ENCODE data around the gene UBR1. TPM values are rescaled to one million over a fixed set of nuclear protein-coding genes. Genes with fewer than 3 reads are reported as not detected.

The UBR1 gene
- total RNA-seq, 2 donors from 2014 or later, result 36.5 to 39.1 TPM

DNA sequence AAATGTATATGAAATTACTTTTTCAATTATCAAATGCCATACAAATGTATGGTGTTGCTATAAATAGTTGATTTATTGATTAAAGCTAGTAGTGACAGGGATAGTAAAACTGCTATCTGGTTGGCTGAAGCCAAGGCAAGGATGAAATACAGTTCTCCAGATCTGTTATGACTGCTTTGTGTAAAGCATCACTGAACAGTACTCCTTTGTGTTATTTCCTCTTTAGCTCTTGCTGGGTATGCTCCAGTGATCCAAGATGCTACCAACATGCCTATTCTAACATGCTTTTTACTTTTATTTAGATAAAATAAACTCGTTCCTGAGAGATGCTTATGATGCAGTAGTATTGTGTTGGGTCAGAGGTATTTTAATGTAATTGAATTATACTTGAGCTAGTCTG is 12.4 kb upstream of the UBR1 start:
- DNase-seq (ENCODE audit: low spot score), result no peak
- intact Hi-C loops (cut with DNase I), result no loop called here

- intact Hi-C loops (cut with DNase I), result no loop called here
- DNase-seq (ENCODE audit: low spot score), result no peak
Measured at GRCh38 chr15:43111354-43111753, 5.5 kb upstream of the UBR1 start.

DNA sequence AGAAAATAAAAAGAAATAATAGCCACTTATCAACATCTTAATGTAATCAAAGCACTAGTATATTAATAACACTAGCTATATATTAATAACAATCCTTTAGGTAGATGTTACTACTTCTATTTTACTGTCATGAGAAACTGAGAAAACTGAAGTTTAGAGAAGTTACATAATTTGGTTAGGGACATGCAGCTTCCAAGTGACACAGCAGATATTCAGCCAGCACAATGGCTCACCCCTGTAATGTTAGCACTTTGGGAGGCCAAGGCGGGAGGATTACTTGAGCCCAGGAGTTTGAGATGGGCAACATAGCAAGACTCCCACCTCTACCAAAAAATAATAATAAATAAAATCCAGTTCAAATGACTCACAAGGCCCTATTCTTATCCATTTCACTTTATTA is 1.9 kb upstream of the UBR1 start:
- DNase-seq (ENCODE audit: low spot score), result no peak
- intact Hi-C loops (cut with DNase I), result no loop called here

- intact Hi-C loops (cut with DNase I), result no loop called here
- DNase-seq (ENCODE audit: low spot score), result no peak
Measured at GRCh38 chr15:43106486-43106829, 620 bp upstream of the UBR1 start.

GRCh38 chr15:43105077-43105736 is 631 bp downstream of the UBR1 start:
- intact Hi-C loops (cut with DNase I), result no loop called here
- no peak for DNase-seq (ENCODE audit: low spot score)

- DNase-seq (ENCODE audit: low spot score), result no peak
- intact Hi-C loops (cut with DNase I), result no loop called here
Measured at GRCh38 chr15:43104426-43104825, 1.4 kb downstream of the UBR1 start.

DNA sequence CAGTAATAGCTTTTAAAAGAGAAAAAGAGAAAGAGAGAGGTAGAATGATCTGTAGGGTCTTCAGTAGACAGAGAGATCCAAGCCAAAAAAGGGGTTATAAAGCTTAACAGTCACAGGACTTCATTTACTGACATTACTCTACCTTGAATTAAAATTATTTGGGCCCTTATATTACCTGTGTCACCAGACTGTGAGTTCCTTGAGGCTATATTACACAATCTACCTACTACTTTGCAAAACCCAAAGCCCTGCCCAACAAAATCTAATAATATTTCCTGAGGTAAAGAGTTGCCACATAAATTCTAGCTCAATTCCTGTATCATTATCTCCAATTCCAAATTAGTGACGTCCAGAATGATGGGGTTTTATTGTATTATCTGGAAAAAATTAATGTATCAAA is 1.9 kb downstream of the UBR1 start:
- no peak for DNase-seq (ENCODE audit: low spot score)
- intact Hi-C loops (cut with DNase I), result no loop called here

DNA sequence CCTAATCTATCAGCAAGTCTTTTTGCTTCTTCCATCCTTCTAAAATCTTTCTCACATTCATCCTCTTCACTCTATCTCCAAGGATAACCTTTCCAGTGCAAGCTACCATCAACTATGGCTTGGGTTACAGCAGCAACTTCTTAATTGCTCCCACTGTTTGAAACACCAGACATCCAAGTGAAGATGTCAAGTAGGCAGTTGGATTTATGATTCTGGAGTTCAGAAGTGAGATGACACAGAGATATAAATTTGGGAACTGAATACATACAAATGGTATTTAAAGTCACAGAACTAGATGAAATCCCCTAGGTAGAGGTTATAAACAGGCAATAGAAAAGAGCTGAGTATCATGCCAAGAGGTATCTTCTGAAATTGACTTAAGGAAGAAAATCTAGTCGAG is 3.7 kb downstream of the UBR1 start:
- intact Hi-C loops (cut with DNase I), result no loop called here
- no peak for DNase-seq (ENCODE audit: low spot score)

- no peak for DNase-seq (ENCODE audit: low spot score)
- intact Hi-C loops (cut with DNase I), result no loop called here
Measured at GRCh38 chr15:43100971-43101370, 4.9 kb downstream of the UBR1 start.

DNA sequence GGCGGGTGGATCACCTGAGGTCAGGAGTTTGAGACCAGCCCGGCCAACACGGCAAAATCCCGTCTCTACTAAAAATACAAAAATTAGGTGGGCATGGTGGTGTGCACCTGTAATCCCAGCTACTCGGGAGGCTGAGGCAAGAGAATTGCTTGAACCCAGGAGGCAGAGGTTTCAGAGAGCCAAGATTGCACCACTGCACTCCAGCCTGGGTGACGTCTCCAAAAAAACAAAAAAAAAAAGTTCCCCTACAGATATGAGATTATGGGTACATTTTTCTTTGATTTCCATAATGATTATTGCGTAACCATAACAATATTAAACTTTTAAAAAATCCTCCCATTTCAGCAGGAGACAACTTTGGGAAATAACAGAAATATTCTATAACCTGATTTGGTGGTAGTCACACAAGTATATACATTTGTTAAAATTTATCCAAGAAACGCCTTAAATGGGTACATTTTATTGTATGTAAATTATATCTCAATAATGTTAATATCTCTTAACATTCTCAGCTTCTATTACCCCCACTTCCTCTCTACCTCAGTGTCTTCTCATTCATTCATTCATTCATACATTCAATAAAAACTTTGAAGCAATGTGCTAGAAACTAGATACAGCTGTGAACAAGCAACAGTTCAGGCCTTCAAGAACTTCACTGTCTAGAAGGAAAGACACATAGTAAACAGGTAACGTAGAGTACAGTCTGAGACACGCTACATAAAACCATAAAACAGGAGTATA is 6.6 kb downstream of the UBR1 start:
- intact Hi-C loops (cut with DNase I), result no loop called here
- DNase-seq (ENCODE audit: low spot score), result no peak

- intact Hi-C loops (cut with DNase I), result no loop called here
- no peak for DNase-seq (ENCODE audit: low spot score)
Measured at GRCh38 chr15:43096411-43096810, 9.4 kb downstream of the UBR1 start.

GRCh38 chr15:43095708-43096347 is 10.0 kb downstream of the UBR1 start:
- DNase-seq (ENCODE audit: low spot score), result no peak
- intact Hi-C loops (cut with DNase I), result no loop called here

- DNase-seq (ENCODE audit: low spot score), result no peak
- intact Hi-C loops (cut with DNase I), result no loop called here
Measured at GRCh38 chr15:43095243-43095642, 10.6 kb downstream of the UBR1 start.

- intact Hi-C loops (cut with DNase I), result no loop called here
- DNase-seq (ENCODE audit: low spot score), result no peak
Measured at GRCh38 chr15:43094416-43095030, 11.3 kb downstream of the UBR1 start.

GRCh38 chr15:43093026-43093425 is 12.8 kb downstream of the UBR1 start:
- intact Hi-C loops (cut with DNase I), result no loop called here
- no peak for DNase-seq (ENCODE audit: low spot score)

GRCh38 chr15:43091859-43092258 is 14.0 kb downstream of the UBR1 start:
- intact Hi-C loops (cut with DNase I), result no loop called here
- DNase-seq (ENCODE audit: low spot score), result no peak

GRCh38 chr15:43086551-43086950 is 19.3 kb downstream of the UBR1 start:
- no peak for DNase-seq (ENCODE audit: low spot score)
- intact Hi-C loops (cut with DNase I), result no loop called here

DNA sequence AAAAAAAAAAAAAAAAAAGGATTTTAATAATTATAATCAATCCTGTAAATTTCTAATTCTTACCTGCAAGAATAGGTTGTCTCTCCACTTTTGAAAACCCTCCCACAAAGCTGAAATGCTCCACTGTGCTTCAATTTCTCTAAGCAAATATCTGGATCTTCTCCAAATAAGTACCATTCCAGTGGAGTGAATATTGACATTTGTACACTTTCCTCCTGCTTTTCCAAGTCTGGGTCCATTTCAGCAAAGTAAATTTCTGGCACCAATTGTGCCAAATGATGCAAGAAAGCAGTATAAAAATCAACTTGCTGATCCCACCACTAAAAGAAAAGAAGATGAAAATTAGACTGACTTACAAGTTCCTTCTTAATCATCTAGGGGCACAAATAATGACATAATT is 19.9 kb downstream of the UBR1 start:
- no peak for DNase-seq (ENCODE audit: low spot score)
- intact Hi-C loops (cut with DNase I), result no loop called here

DNA sequence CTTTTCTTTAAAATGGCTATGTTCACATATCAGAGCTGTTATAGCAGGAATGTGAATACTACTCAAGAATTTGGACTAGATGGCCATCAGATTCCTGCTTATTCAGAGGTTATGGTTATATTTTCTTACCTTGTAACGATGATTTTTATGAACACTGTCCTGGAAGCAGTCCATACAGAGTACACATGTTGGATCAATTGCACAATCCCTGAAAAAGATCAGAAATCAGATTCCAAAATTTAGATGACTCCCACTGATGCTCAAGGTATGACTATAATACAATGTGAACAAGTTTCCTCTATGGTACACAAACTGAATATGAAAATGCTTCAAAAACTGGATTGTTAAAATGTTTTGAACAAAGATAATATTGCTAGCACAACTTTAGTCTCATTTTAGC is 23.3 kb downstream of the UBR1 start:
- intact Hi-C loops (cut with DNase I), result no loop called here

DNA sequence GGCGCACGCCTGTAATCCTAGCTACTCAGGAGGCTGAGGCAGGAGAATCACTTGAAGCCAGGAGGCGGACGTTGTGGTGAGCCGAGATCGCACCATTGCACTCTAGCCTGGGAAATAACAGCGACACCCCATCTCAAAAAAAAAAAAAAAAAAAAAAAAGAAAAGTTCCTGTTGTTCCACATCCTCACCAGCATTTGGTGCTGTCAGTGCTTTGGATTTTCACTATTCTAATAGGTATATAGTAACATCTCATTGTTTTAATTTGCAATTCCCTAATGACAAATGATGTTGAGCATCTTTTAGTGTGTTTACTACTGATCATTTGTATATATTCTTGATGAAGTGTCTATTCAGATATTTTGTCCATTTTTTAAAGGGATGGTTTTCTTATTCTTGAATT is 24.6 kb downstream of the UBR1 start:
- intact Hi-C loops (cut with DNase I), result no loop called here
- DNase-seq (ENCODE audit: low spot score), result no peak

More for the DNA sequence above, 23.3 kb downstream of the UBR1 start:
- no peak for DNase-seq (ENCODE audit: low spot score)
